ENCODE results near the gene IL11RA. TPM values are rescaled to one million over a fixed set of nuclear protein-coding genes. Genes with fewer than 3 reads are reported as not detected.

Gene IL11RA
- total and polyA plus RNA-seq, 9 of the 15 experiments (the other 6 are each of a cell fraction or from before 2014, with no cell fraction given) = 0.11 to 5.8 (median 2.8) TPM

GRCh38 chr9:34701023-34701768 lies 49.2 kb downstream of the IL11RA start (continued):
- TF ChIP-seq, protein P1, sequence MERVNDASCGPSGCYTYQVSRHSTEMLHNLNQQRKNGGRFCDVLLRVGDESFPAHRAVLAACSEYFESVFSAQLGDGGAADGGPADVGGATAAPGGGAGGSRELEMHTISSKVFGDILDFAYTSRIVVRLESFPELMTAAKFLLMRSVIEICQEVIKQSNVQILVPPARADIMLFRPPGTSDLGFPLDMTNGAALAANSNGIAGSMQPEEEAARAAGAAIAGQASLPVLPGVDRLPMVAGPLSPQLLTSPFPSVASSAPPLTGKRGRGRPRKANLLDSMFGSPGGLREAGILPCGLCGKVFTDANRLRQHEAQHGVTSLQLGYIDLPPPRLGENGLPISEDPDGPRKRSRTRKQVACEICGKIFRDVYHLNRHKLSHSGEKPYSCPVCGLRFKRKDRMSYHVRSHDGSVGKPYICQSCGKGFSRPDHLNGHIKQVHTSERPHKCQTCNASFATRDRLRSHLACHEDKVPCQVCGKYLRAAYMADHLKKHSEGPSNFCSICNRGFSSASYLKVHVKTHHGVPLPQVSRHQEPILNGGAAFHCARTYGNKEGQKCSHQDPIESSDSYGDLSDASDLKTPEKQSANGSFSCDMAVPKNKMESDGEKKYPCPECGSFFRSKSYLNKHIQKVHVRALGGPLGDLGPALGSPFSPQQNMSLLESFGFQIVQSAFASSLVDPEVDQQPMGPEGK (CRISPR knock-in tag; IDR thresholded peaks at IDR 0.05; ENCODE audit: borderline replicate concordance) = no peak
- TF ChIP-seq, protein P2, sequence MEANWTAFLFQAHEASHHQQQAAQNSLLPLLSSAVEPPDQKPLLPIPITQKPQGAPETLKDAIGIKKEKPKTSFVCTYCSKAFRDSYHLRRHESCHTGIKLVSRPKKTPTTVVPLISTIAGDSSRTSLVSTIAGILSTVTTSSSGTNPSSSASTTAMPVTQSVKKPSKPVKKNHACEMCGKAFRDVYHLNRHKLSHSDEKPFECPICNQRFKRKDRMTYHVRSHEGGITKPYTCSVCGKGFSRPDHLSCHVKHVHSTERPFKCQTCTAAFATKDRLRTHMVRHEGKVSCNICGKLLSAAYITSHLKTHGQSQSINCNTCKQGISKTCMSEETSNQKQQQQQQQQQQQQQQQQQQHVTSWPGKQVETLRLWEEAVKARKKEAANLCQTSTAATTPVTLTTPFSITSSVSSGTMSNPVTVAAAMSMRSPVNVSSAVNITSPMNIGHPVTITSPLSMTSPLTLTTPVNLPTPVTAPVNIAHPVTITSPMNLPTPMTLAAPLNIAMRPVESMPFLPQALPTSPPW (CRISPR knock-in tag; IDR thresholded peaks at IDR 0.05) = no peak
- TF ChIP-seq ZNF354B (CRISPR knock-in tag; IDR thresholded peaks at IDR 0.05) = no peak
- no peak for TF ChIP-seq SREBF1 (IDR thresholded peaks at IDR 0.05; ENCODE audit: borderline replicate concordance, low read depth, low read length)
- peak; percentile 36; the same call in 1 of the 2 replicates for TF ChIP-seq MYC (IDR thresholded peaks at IDR 0.05; ENCODE audit: low read depth, low read length)
- TF ChIP-seq MYC (CRISPR knock-in tag; IDR thresholded peaks at IDR 0.05; ENCODE audit: borderline replicate concordance, low read depth) = no peak
- no peak for TF ChIP-seq ZNF584 (CRISPR knock-in tag; IDR thresholded peaks at IDR 0.05; ENCODE audit: low read depth)
- no peak for TF ChIP-seq NR2C2 (CRISPR knock-in tag; IDR thresholded peaks at IDR 0.05)
- no peak for TF ChIP-seq NR2C2 (tag; IDR thresholded peaks at IDR 0.05)
- no peak for TF ChIP-seq HDAC3 (IDR thresholded peaks at IDR 0.05; ENCODE audit: borderline replicate concordance, partially characterized antibody)
- TF ChIP-seq, protein P3, sequence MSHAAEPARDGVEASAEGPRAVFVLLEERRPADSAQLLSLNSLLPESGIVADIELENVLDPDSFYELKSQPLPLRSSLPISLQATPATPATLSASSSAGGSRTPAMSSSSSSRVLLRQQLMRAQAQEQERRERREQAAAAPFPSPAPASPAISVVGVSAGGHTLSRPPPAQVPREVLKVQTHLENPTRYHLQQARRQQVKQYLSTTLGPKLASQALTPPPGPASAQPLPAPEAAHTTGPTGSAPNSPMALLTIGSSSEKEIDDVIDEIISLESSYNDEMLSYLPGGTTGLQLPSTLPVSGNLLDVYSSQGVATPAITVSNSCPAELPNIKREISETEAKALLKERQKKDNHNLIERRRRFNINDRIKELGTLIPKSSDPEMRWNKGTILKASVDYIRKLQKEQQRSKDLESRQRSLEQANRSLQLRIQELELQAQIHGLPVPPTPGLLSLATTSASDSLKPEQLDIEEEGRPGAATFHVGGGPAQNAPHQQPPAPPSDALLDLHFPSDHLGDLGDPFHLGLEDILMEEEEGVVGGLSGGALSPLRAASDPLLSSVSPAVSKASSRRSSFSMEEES (CRISPR knock-in tag; IDR thresholded peaks at IDR 0.05) = no peak
- TF ChIP-seq, protein P4, sequence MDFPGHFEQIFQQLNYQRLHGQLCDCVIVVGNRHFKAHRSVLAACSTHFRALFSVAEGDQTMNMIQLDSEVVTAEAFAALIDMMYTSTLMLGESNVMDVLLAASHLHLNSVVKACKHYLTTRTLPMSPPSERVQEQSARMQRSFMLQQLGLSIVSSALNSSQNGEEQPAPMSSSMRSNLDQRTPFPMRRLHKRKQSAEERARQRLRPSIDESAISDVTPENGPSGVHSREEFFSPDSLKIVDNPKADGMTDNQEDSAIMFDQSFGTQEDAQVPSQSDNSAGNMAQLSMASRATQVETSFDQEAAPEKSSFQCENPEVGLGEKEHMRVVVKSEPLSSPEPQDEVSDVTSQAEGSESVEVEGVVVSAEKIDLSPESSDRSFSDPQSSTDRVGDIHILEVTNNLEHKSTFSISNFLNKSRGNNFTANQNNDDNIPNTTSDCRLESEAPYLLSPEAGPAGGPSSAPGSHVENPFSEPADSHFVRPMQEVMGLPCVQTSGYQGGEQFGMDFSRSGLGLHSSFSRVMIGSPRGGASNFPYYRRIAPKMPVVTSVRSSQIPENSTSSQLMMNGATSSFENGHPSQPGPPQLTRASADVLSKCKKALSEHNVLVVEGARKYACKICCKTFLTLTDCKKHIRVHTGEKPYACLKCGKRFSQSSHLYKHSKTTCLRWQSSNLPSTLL (IDR thresholded peaks at IDR 0.05) = no peak
- TF ChIP-seq, protein P5, sequence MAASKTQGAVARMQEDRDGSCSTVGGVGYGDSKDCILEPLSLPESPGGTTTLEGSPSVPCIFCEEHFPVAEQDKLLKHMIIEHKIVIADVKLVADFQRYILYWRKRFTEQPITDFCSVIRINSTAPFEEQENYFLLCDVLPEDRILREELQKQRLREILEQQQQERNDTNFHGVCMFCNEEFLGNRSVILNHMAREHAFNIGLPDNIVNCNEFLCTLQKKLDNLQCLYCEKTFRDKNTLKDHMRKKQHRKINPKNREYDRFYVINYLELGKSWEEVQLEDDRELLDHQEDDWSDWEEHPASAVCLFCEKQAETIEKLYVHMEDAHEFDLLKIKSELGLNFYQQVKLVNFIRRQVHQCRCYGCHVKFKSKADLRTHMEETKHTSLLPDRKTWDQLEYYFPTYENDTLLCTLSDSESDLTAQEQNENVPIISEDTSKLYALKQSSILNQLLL (CRISPR knock-in tag; IDR thresholded peaks at IDR 0.05; ENCODE audit: borderline replicate concordance) = no peak
- no peak for TF ChIP-seq DIDO1 (tag; IDR thresholded peaks at IDR 0.05; ENCODE audit: low read depth)
- TF ChIP-seq ZBTB7A (IDR thresholded peaks at IDR 0.05; ENCODE audit: borderline replicate concordance, control insufficient read depth, low read depth, low read length) = peak; percentile 66; the same call in 1 of the 2 replicates
- TF ChIP-seq ZNF239 (CRISPR knock-in tag; IDR thresholded peaks at IDR 0.05) = no peak
- TF ChIP-seq YBX1 (IDR thresholded peaks at IDR 0.05) = no peak
